Forelimb muscle (tissue), 1 donor: Measurements from ENCODE around the gene ATP10B. TPM values are rescaled to one million over a fixed set of nuclear protein-coding genes. Genes with fewer than 3 reads are reported as not detected.

Experiments used
- DNase-seq: peaks from one replicate; pipeline ENCODE4 v3.0.0-alpha.2; 2013; ENCODE audit warnings: low read depth
- polyA plus RNA-seq: library from polyadenylated mRNA; unstranded; fragments of 120-200 nt; gene quantifications from one replicate; pipeline ENCODE4 v1.2.1, GENCODE V29; 2013; ENCODE audit not compliant: insufficient read length

ATP10B gene
- polyA plus RNA-seq, 1 donor, result 0.35 TPM

DNA sequence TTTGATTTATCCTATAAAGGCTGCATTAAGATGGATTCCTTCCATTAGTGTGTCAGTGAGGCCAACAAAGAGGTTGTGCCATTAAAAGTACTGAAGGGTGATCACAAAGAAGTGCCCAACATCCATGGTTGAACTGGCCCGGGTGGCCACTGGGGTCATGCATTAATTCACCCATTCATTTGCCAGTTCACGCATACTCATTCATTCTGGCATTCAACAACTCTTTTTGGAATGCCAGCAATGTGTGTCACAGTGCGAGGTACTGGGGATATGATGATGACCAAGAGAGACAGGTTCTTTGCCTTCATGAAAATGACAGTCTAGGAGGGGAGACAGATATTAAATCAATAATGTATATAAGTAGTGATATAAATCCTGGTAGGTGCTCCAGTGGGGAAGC lies 337.1 kb downstream of the ATP10B start:
- no peak for DNase-seq

- no peak for DNase-seq
Observed at GRCh38 chr5:160514191-160514590, 337.8 kb downstream of the ATP10B start.

GRCh38 chr5:160513485-160513884 lies 338.5 kb downstream of the ATP10B start:
- no peak for DNase-seq
